Liver (tissue), 9 donors: Measurements from ENCODE around the gene RSAD2. TPM values are rescaled to one million over a fixed set of nuclear protein-coding genes. Genes with fewer than 3 reads are reported as not detected.

ENCODE experiments used
- DNase-seq: peaks from one replicate; pipeline ENCODE4 v3.0.0-alpha.2; 2017; ENCODE audit warnings: low spot score
- H3K27ac ChIP-seq, 2 donors: one replicate each; pipeline ENCODE4 v1.7.0; 2013; ENCODE audit warnings: inconsistent platforms in 2 of 2, low read length in 2 of 2, control low read depth in 1 of 2, low read depth in 1 of 2, mild to moderate bottlenecking in 1 of 2
- H3K27me3 ChIP-seq, 4 donors: one replicate each; pipeline versions ENCODE4 v1.6.1 to v1.7.0; 2013; ENCODE audit warnings: low read length in 3 of 4, inconsistent platforms in 1 of 4, mild to moderate bottlenecking in 1 of 4, moderate library complexity in 1 of 4; ENCODE audit not compliant: control insufficient read depth in 4 of 4, insufficient read depth in 4 of 4
- H3K36me3 ChIP-seq, 4 donors: one replicate each; pipeline versions ENCODE4 v1.6.1 to v1.7.0; 2013; ENCODE audit warnings: low read length in 3 of 4, mild to moderate bottlenecking in 3 of 4, low read depth in 1 of 4, moderate library complexity in 1 of 4; ENCODE audit not compliant: control insufficient read depth in 4 of 4, insufficient read depth in 3 of 4
- H3K4me1 ChIP-seq, 4 donors: one replicate each; pipeline versions ENCODE4 v1.6.1 to v1.7.0; 2013; ENCODE audit warnings: low read length in 3 of 4, mild to moderate bottlenecking in 3 of 4, moderate library complexity in 1 of 4; ENCODE audit not compliant: control insufficient read depth in 4 of 4, insufficient read depth in 4 of 4
- H3K4me3 ChIP-seq, 3 donors: one replicate each; pipeline versions ENCODE4 v1.6.1 to v1.7.0; 2013; ENCODE audit warnings: low read length in 3 of 3, control low read depth in 1 of 3, low read depth in 1 of 3, mild to moderate bottlenecking in 1 of 3
- H3K9ac ChIP-seq, 2 donors: one replicate each; pipeline ENCODE4 v1.7.0; 2013; ENCODE audit warnings: low read length in 2 of 2, mild to moderate bottlenecking in 2 of 2, moderate library complexity in 2 of 2, control low read depth in 1 of 2, low read depth in 1 of 2
- H3K9me3 ChIP-seq, 4 donors: one replicate each; pipeline versions ENCODE4 v1.6.1 to v1.7.0; 2013; ENCODE audit warnings: low read length in 3 of 4; ENCODE audit not compliant: control insufficient read depth in 4 of 4
- ATF3 ChIP-seq: IDR thresholded peaks from 2 replicates; pipeline ENCODE4 v1.6.1; 2016; ENCODE audit warnings: antibody characterized with exemption
- EGR1 ChIP-seq, 2 donors: IDR thresholded peaks; 2 replicates each; pipeline ENCODE4 v1.6.1; 2016 to 2018; ENCODE audit warnings: antibody characterized with exemption in 2 of 2, low read depth in 2 of 2
- FOXA1 ChIP-seq: IDR thresholded peaks from 2 replicates; pipeline ENCODE4 v1.6.1; 2016; ENCODE audit warnings: antibody characterized with exemption
- FOXA2 ChIP-seq: IDR thresholded peaks from 2 replicates; pipeline ENCODE4 v1.6.1; 2016; ENCODE audit warnings: antibody characterized with exemption
- GABPA ChIP-seq, 2 donors: IDR thresholded peaks in 1 of 2; conservative IDR thresholded peaks in 1 of 2; 2 replicates each; pipeline ENCODE4 v1.6.1; 2016; ENCODE audit warnings: antibody characterized with exemption in 2 of 2, mild to moderate bottlenecking in 1 of 2, moderate library complexity in 1 of 2
- HNF4A ChIP-seq, 2 donors: conservative IDR thresholded peaks; 2 replicates each; pipeline ENCODE4 v1.6.1; 2016; ENCODE audit warnings: antibody characterized with exemption in 2 of 2, mild to moderate bottlenecking in 2 of 2
- HNF4G ChIP-seq: IDR thresholded peaks from 2 replicates; pipeline ENCODE4 v1.6.1; 2016; ENCODE audit warnings: antibody characterized with exemption
- JUND ChIP-seq, 2 donors: IDR thresholded peaks; 2 replicates each; pipeline ENCODE4 v1.6.1; 2016; ENCODE audit warnings: antibody characterized with exemption in 2 of 2
- NR2F2 ChIP-seq: IDR thresholded peaks from 2 replicates; pipeline ENCODE4 v1.6.1; 2016; ENCODE audit warnings: antibody characterized with exemption
- RXRA ChIP-seq, 2 donors: IDR thresholded peaks; 2 replicates each; pipeline ENCODE4 v1.6.1; 2017 to 2018; ENCODE audit warnings: antibody characterized with exemption in 2 of 2, mild to moderate bottlenecking in 1 of 2
- SP1 ChIP-seq: IDR thresholded peaks from 2 replicates; pipeline ENCODE4 v1.6.1; 2018; ENCODE audit warnings: antibody characterized with exemption, mild to moderate bottlenecking
- TAF1 ChIP-seq: conservative IDR thresholded peaks from 2 replicates; pipeline ENCODE4 v1.6.1; 2016; ENCODE audit warnings: antibody characterized with exemption, mild to moderate bottlenecking
- YY1 ChIP-seq: IDR thresholded peaks from 2 replicates; pipeline ENCODE4 v1.6.1; 2016; ENCODE audit warnings: antibody characterized with exemption, mild to moderate bottlenecking
- WGBS: extraction: QIAGEN DNeasy Blood & Tissue Kit; methylation state at CpG from one replicate; pipeline ENCODE4 v1.1.7; 2013; 5-methylcytosine and 5-hydroxymethylcytosine counted together
- polyA plus RNA-seq, 2 donors: library from polyadenylated mRNA; stranded (reverse) in 1 of 2; unstranded in 1 of 2; fragments of 200-250 nt in 1 of 2; fragments of >200 nt in 1 of 2; fragmentation: Nextera tagmentation in 1 of 2; extraction: Ambion mirVana in 1 of 2; gene quantifications; one replicate each; pipeline versions ENCODE4 v1.2.1 to v1.2.3, GENCODE V29; 2013 to 2015
- total RNA-seq, 2 donors: library from RNA; depleted of rRNA; stranded (reverse); fragments of >200 nt; gene quantifications; one replicate each; pipeline ENCODE4 v1.2.3, GENCODE V29; 2014
- TF ChIP-seq, protein P1 (sequence below): IDR thresholded peaks from 2 replicates; pipeline ENCODE4 v1.6.1; 2016; ENCODE audit warnings: antibody characterized with exemption
- TF ChIP-seq, protein P2 (sequence below): IDR thresholded peaks from 2 replicates; pipeline ENCODE4 v1.6.1; 2016; ENCODE audit warnings: antibody characterized with exemption, mild to moderate bottlenecking
- TF ChIP-seq, protein P3 (sequence below): IDR thresholded peaks from 2 replicates; pipeline ENCODE4 v1.6.1; 2016; ENCODE audit warnings: antibody characterized with exemption
- TF ChIP-seq, protein P4 (sequence below): fragments of 150-350 bp; IDR thresholded peaks from 2 replicates; pipeline ENCODE4 v1.5.1; 2017; ENCODE audit warnings: improper control_type of control experiment, low read depth, low read length; ENCODE audit not compliant: missing input control
- donor health status: healthy.
- donor health status: healthy.
- donor health status: healthy.
- donor health status: healthy.
- donor health status: healthy.

Gene RSAD2
- total and polyA plus RNA-seq, 4 donors, result 1.3 to 15.9 (median 1.9) TPM

- no peak overlapping the region for H3K27ac ChIP-seq
- no peak overlapping the region for H3K4me3 ChIP-seq
- no peaks in the 10 kb centered on the region for H3K4me1 ChIP-seq
- H3K9me3 ChIP-seq, result peaks cover 26 to 62% (median 58%) of the 10 kb centered on the region in 4 donors
- H3K9ac ChIP-seq, result no peak overlapping the region
- DNase-seq, result no peak
- WGBS, result 89% methylated on average over 2 of the region's 2 CpGs
- H3K36me3 ChIP-seq, result peaks cover 1 to 6% (median 3%) of the 10 kb centered on the region in 4 donors
- H3K27me3 ChIP-seq, result no peaks in the 10 kb centered on the region
- no peak for TF ChIP-seq FOXA2
- no peak for TF ChIP-seq EGR1 (IDR thresholded peaks at IDR 0.05; ENCODE audit: low read depth in 2 of 2)
- no peak for TF ChIP-seq TAF1
- TF ChIP-seq, protein P1, sequence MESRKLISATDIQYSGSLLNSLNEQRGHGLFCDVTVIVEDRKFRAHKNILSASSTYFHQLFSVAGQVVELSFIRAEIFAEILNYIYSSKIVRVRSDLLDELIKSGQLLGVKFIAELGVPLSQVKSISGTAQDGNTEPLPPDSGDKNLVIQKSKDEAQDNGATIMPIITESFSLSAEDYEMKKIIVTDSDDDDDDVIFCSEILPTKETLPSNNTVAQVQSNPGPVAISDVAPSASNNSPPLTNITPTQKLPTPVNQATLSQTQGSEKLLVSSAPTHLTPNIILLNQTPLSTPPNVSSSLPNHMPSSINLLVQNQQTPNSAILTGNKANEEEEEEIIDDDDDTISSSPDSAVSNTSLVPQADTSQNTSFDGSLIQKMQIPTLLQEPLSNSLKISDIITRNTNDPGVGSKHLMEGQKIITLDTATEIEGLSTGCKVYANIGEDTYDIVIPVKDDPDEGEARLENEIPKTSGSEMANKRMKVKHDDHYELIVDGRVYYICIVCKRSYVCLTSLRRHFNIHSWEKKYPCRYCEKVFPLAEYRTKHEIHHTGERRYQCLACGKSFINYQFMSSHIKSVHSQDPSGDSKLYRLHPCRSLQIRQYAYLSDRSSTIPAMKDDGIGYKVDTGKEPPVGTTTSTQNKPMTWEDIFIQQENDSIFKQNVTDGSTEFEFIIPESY, result no peak
- TF ChIP-seq NR2F2, result no peak
- no peak for TF ChIP-seq FOXA1
- TF ChIP-seq HNF4G, result no peak
Observed at GRCh38 chr2:6841537-6842287, 35.9 kb upstream of the RSAD2 start.

DNA sequence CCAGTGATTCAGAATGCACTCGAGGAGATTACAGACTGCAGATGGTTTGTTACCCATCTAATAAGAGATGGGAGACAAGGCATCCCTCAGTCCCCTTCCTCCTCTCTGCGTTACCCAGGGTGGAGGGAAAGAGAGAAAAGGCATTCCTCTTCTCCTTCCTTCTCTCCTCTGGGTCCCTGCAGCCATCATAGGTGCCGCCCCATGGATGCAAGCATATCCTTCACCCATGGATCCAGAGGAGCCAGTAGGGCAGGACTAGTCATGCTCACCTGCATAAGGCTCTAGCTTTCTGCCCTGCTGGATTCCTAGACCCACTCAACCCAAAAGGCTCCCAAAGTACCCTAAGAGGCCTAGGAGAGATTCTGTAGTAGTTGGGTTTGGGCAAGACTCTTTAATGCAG lies 32.3 kb upstream of the RSAD2 start:
- Histone ChIP-seq H3K27ac (no peak overlapping the region), H3K9me3 (peaks cover 31 to 84% (median 72%) of the 10 kb centered on the region in 4 donors), H3K4me1 (no peaks in the 10 kb centered on the region), H3K27me3 (no peaks in the 10 kb centered on the region), H3K4me3 (peak overlapping the region in 1 of 3 donors; percentile 63), H3K9ac (no peak overlapping the region), H3K36me3 (peaks cover 1 to 31% (median 25%) of the 10 kb centered on the region in 4 donors)
- 80% methylated on average over 3 of the region's 3 CpGs for WGBS
- TF ChIP-seq TAF1, result no peak
- TF ChIP-seq ATF3, result no peak
- TF ChIP-seq HNF4A (conservative IDR thresholded peaks at IDR 0.05), result no peak
- no peak for TF ChIP-seq FOXA1
- TF ChIP-seq, protein P2, sequence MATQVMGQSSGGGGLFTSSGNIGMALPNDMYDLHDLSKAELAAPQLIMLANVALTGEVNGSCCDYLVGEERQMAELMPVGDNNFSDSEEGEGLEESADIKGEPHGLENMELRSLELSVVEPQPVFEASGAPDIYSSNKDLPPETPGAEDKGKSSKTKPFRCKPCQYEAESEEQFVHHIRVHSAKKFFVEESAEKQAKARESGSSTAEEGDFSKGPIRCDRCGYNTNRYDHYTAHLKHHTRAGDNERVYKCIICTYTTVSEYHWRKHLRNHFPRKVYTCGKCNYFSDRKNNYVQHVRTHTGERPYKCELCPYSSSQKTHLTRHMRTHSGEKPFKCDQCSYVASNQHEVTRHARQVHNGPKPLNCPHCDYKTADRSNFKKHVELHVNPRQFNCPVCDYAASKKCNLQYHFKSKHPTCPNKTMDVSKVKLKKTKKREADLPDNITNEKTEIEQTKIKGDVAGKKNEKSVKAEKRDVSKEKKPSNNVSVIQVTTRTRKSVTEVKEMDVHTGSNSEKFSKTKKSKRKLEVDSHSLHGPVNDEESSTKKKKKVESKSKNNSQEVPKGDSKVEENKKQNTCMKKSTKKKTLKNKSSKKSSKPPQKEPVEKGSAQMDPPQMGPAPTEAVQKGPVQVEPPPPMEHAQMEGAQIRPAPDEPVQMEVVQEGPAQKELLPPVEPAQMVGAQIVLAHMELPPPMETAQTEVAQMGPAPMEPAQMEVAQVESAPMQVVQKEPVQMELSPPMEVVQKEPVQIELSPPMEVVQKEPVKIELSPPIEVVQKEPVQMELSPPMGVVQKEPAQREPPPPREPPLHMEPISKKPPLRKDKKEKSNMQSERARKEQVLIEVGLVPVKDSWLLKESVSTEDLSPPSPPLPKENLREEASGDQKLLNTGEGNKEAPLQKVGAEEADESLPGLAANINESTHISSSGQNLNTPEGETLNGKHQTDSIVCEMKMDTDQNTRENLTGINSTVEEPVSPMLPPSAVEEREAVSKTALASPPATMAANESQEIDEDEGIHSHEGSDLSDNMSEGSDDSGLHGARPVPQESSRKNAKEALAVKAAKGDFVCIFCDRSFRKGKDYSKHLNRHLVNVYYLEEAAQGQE, result no peak
- no peak for TF ChIP-seq JUND (IDR thresholded peaks at IDR 0.05)
- no peak for TF ChIP-seq SP1
- TF ChIP-seq, protein P3, sequence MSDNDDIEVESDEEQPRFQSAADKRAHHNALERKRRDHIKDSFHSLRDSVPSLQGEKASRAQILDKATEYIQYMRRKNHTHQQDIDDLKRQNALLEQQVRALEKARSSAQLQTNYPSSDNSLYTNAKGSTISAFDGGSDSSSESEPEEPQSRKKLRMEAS, result no peak
- no peak for TF ChIP-seq RXRA (IDR thresholded peaks at IDR 0.05)
- TF ChIP-seq FOXA2, result no peak
- no peak for TF ChIP-seq YY1
- TF ChIP-seq, protein P4, sequence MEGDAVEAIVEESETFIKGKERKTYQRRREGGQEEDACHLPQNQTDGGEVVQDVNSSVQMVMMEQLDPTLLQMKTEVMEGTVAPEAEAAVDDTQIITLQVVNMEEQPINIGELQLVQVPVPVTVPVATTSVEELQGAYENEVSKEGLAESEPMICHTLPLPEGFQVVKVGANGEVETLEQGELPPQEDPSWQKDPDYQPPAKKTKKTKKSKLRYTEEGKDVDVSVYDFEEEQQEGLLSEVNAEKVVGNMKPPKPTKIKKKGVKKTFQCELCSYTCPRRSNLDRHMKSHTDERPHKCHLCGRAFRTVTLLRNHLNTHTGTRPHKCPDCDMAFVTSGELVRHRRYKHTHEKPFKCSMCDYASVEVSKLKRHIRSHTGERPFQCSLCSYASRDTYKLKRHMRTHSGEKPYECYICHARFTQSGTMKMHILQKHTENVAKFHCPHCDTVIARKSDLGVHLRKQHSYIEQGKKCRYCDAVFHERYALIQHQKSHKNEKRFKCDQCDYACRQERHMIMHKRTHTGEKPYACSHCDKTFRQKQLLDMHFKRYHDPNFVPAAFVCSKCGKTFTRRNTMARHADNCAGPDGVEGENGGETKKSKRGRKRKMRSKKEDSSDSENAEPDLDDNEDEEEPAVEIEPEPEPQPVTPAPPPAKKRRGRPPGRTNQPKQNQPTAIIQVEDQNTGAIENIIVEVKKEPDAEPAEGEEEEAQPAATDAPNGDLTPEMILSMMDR, result no peak
- no peak for TF ChIP-seq HNF4G
- TF ChIP-seq, protein P1, result no peak
- no peak for TF ChIP-seq GABPA (IDR thresholded peaks at IDR 0.05 in 1 of 2, conservative IDR thresholded peaks at IDR 0.05 in 1 of 2)
- TF ChIP-seq EGR1 (IDR thresholded peaks at IDR 0.05; ENCODE audit: low read depth in 2 of 2), result no peak
- no peak for DNase-seq
